ENCODE measurements around the gene FOXN3.

The FOXN3 gene

GRCh38 chr14:89400529-89400928 is 16.5 kb downstream of the FOXN3 start:
- DNase-seq (ENCODE audit: extremely low spot score), result no peak
- no peak for TF ChIP-seq CTCF (IDR thresholded peaks at IDR 0.05; ENCODE audit: control extremely low read depth, extremely low read depth, low read depth, missing control alignments)
- POLR2A ChIA-PET, result no interaction called here
- CTCF ChIA-PET, result interaction anchor here (1.1 kb wide), 1 partner anchor 10 kb away, joined by 3 read pairs; no protein-coding TSS in a partner anchor

DNA sequence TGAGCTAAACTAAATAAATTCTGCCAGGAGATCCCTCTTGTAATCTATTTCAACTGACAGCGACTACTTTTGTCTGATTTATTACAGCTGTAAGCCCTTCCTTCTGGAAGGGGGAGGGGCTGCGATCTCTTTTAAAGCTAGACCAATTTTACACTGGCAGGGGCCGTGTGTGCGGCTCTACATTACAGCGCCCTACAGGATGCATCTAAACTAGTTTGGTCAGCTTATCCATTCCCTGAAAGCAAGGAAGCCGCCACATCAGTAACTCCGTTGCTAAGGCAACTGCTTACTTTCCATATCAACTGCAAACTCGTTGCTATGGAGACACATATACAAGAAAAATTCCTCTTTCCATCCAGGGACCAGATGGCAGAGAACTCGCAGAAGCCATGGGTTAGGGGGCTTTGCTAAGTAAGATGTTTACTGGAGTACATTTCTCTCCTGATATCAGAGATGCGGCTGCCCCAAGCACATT is 17.4 kb downstream of the FOXN3 start:
- no peak for TF ChIP-seq CTCF (IDR thresholded peaks at IDR 0.05; ENCODE audit: control extremely low read depth, extremely low read depth, low read depth, missing control alignments)
- CTCF ChIA-PET, result interaction anchor here (1.5 to 1.6 kb wide), 2 partner anchors 10 to 11 kb away, joined by 3 to 4 read pairs; no protein-coding TSS in a partner anchor
- POLR2A ChIA-PET, result no interaction called here
- no peak for DNase-seq (ENCODE audit: extremely low spot score)

DNA sequence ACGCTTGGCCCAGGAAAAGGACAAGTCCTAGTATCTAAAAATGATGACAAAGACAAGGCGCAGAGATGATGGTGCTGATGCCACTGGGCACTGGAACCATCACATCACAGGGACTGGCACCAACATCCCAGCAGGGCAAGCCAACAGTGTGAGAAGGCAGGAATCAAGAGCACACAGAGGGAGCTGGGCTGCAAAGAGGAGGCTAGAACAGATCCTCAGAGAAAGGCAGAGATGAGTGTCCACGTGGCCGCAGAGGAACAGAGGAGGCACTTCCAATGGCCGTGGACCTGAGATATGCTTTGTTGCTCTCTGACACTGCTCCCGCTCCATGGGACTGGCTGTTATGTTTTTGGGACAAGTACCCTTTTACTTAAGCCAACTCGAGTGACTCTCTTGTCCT is 17.9 kb downstream of the FOXN3 start:
- CTCF ChIA-PET, result interaction anchor here (1.5 to 1.6 kb wide), 2 partner anchors 9 to 11 kb away, joined by 3 to 4 read pairs; no protein-coding TSS in a partner anchor
- POLR2A ChIA-PET, result no interaction called here
- DNase-seq (ENCODE audit: extremely low spot score), result no peak
- no peak for TF ChIP-seq CTCF (IDR thresholded peaks at IDR 0.05; ENCODE audit: control extremely low read depth, extremely low read depth, low read depth, missing control alignments)

- CTCF ChIA-PET, result interaction anchor here (1.4 kb wide), 1 partner anchor 11 kb away, joined by 3 read pairs; no protein-coding TSS in a partner anchor
- no peak for DNase-seq (ENCODE audit: extremely low spot score)
- POLR2A ChIA-PET, result no interaction called here
- no peak for TF ChIP-seq CTCF (IDR thresholded peaks at IDR 0.05; ENCODE audit: control extremely low read depth, extremely low read depth, low read depth, missing control alignments)
Observed at GRCh38 chr14:89397569-89398230, 19.3 kb downstream of the FOXN3 start.

- no peak for DNase-seq (ENCODE audit: extremely low spot score)
- TF ChIP-seq CTCF (IDR thresholded peaks at IDR 0.05; ENCODE audit: control extremely low read depth, extremely low read depth, low read depth, missing control alignments), result no peak
- ChIA-PET CTCF (interaction anchor here (0.7 to 0.8 kb wide), 3 partner anchors 8 to 30 kb away, joined by 3 to 4 read pairs (median 3); no protein-coding TSS in a partner anchor), POLR2A (interaction anchor here (0.5 kb wide), 1 partner anchor 148 kb away, joined by 3 read pairs; no protein-coding TSS in a partner anchor)
Observed at GRCh38 chr14:89394972-89395371, 22.1 kb downstream of the FOXN3 start.

GRCh38 chr14:89393222-89393745 is 23.7 kb downstream of the FOXN3 start:
- ChIA-PET POLR2A (no interaction called here), CTCF (no interaction called here)
- no peak for TF ChIP-seq CTCF (IDR thresholded peaks at IDR 0.05; ENCODE audit: control extremely low read depth, extremely low read depth, low read depth, missing control alignments)
- DNase-seq (ENCODE audit: extremely low spot score), result no peak
